ENCODE measurements around the gene LMNA. TPM values are rescaled to one million over a fixed set of nuclear protein-coding genes. Genes with fewer than 3 reads are reported as not detected.

Gene LMNA
- total and polyA plus RNA-seq, 4 donors = 60.4 to 160 (median 97.2) TPM

DNA sequence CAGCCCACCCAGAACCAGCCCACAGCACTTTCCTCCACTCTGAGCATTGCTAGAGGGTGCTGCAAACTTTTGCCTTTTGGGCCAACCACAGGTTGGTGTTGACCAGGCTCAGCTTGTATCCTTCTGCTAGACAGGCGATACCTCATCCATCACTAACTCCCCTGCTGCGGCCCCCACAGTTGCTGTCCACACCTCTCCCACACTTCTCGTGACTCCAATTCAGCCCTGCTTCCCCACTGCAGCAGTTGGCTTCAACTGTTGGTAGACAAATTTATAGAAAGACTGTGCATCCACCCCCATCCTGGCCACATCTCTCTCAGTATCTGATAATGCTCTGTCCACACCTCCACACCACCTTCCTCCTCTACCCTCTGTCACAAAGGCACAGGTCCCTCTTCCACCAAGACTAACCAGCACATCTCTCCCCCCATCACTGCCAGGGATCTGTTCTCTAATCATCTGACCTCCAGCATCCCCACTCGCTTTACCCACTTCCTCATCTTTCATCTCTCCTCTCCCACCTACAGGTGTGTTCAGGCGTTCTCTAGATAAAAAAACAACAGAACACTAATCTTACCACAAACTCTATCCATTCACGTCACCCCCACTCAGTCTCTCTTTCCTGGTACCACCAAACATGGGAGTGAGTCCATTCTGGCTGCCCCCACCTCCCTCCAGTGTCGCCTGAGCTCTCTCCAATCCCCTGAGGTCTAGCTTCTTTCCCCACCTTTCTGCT is 63.6 kb downstream of the LMNA start:
- peaks cover 0 to 3% (median 0%) of the 10 kb centered on the region in 4 donors for H3K4me1 ChIP-seq (ENCODE audit: control insufficient read depth in 4 of 4, insufficient read depth in 4 of 4, low read length in 3 of 4)
- TF ChIP-seq FOXA1 (IDR thresholded peaks at IDR 0.05) (no peak), REST (IDR thresholded peaks at IDR 0.05) (no peak), EGR1 (IDR thresholded peaks at IDR 0.05; ENCODE audit: low read depth in 2 of 2) (no peak), TAF1 (conservative IDR thresholded peaks at IDR 0.05) (no peak), RAD21 (IDR thresholded peaks at IDR 0.05) (no peak), SP1 (IDR thresholded peaks at IDR 0.05) (no peak), NR2F2 (IDR thresholded peaks at IDR 0.05) (no peak), GABPA (IDR thresholded peaks at IDR 0.05 in 1 of 2, conservative IDR thresholded peaks at IDR 0.05 in 1 of 2) (no peak), RXRA (IDR thresholded peaks at IDR 0.05) (no peak), JUND (IDR thresholded peaks at IDR 0.05) (no peak), FOXA2 (IDR thresholded peaks at IDR 0.05) (no peak), HNF4A (conservative IDR thresholded peaks at IDR 0.05) (no peak), HNF4G (IDR thresholded peaks at IDR 0.05) (no peak), ZBTB33 (IDR thresholded peaks at IDR 0.05) (no peak), YY1 (IDR thresholded peaks at IDR 0.05) (no peak)
- TF ChIP-seq, protein P1, sequence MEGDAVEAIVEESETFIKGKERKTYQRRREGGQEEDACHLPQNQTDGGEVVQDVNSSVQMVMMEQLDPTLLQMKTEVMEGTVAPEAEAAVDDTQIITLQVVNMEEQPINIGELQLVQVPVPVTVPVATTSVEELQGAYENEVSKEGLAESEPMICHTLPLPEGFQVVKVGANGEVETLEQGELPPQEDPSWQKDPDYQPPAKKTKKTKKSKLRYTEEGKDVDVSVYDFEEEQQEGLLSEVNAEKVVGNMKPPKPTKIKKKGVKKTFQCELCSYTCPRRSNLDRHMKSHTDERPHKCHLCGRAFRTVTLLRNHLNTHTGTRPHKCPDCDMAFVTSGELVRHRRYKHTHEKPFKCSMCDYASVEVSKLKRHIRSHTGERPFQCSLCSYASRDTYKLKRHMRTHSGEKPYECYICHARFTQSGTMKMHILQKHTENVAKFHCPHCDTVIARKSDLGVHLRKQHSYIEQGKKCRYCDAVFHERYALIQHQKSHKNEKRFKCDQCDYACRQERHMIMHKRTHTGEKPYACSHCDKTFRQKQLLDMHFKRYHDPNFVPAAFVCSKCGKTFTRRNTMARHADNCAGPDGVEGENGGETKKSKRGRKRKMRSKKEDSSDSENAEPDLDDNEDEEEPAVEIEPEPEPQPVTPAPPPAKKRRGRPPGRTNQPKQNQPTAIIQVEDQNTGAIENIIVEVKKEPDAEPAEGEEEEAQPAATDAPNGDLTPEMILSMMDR (IDR thresholded peaks at IDR 0.05; ENCODE audit: low read depth, low read length, missing input control) = no peak
- TF ChIP-seq, protein P2, sequence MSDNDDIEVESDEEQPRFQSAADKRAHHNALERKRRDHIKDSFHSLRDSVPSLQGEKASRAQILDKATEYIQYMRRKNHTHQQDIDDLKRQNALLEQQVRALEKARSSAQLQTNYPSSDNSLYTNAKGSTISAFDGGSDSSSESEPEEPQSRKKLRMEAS (IDR thresholded peaks at IDR 0.05) = no peak
- TF ChIP-seq, protein P3, sequence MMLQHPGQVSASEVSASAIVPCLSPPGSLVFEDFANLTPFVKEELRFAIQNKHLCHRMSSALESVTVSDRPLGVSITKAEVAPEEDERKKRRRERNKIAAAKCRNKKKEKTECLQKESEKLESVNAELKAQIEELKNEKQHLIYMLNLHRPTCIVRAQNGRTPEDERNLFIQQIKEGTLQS (IDR thresholded peaks at IDR 0.05) = no peak
- H3K27ac ChIP-seq (ENCODE audit: low read depth in 1 of 2, low read length in 2 of 2) = no peak overlapping the region
- no peak overlapping the region for H3K9ac ChIP-seq (ENCODE audit: low read depth in 1 of 2, low read length in 2 of 2)
- no peak overlapping the region for H3K4me3 ChIP-seq (ENCODE audit: low read depth in 1 of 3, low read length in 3 of 3)
- no peaks in the 10 kb centered on the region for H3K27me3 ChIP-seq (ENCODE audit: control insufficient read depth in 4 of 4, insufficient read depth in 4 of 4, low read length in 3 of 4)
- no peak for DNase-seq (ENCODE audit: low spot score)
- no peaks in the 10 kb centered on the region for H3K9me3 ChIP-seq (ENCODE audit: control insufficient read depth in 4 of 4, low read length in 3 of 4)
- no peaks in the 10 kb centered on the region for H3K36me3 ChIP-seq (ENCODE audit: control insufficient read depth in 4 of 4, insufficient read depth in 3 of 4, low read depth in 1 of 4, low read length in 3 of 4)
- WGBS = 90% methylated on average over 7 of the region's 7 CpGs

All from liver (tissue), 9 donors.